ENCODE data around the gene SYNPO2. TPM values are rescaled to one million over a fixed set of nuclear protein-coding genes. Genes with fewer than 3 reads are reported as not detected.
"Not testable (repeated sequence)": the region's sequence is repeated elsewhere in the genome, so short reads cannot be mapped to it uniquely, and the experiment has no call there.

The SYNPO2 gene
- total RNA-seq, 1 experiment from 2014 or later, result 0.28 TPM

DNA sequence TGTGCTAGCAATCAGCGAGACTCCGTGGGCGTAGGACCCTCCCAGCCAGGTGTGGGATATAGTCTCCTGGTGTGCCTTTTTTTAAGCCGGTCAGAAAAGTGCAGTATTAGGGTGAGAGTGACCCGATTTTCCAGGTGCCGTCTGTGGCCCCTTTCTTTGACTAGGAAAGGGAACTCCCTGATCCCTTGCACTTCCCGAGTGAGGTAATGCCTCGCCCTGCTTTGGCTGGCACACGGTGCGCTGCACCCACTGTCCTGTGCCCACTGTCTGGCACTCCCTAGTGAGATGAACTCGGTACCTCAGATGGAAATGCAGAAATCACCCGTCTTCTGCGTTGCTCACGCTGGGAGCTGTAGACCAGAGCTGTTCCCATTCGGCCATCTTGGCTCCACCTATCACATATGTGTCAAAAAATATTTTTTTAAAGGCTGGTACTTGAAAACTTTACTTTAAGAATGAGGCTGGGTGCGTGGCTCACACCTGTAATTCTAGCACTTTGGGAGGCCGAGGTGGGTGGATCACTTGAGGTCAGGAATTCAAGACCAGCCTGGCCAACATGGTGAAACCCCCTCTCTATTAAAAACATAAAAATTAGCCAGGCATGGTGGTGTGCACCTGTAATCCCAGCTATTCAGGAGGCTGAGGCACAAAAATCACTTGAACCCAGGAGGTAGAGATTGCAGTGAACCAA is 179.2 kb downstream of the SYNPO2 start:
- H3K27ac ChIP-seq (ENCODE audit: low read length); CTCF ChIA-PET; H3K36me3 ChIP-seq (ENCODE audit: control insufficient read depth, insufficient read depth, low read length); H3K4me1 ChIP-seq (ENCODE audit: control insufficient read depth, insufficient read depth, low read length); in situ Hi-C loops (cut with HindIII; ENCODE audit: low pct_unique_long_range_greater_than_20kb, low sequenced_read_pairs); H3K9me3 ChIP-seq (ENCODE audit: control insufficient read depth, insufficient read depth, low read depth, low read length); POLR2A ChIA-PET; BruUV-seq (replicated peaks); DNase-seq (ENCODE audit: low read depth, low spot score); intact Hi-C loops (cut with micrococcal nuclease; ENCODE audit: unreplicated experiment); H3K27me3 ChIP-seq (ENCODE audit: control insufficient read depth, insufficient read depth, low read length); ATAC-seq; H3K4me3 ChIP-seq (ENCODE audit: low read depth in 2 of 2, low read length in 2 of 2): not testable (repeated sequence)

DNA sequence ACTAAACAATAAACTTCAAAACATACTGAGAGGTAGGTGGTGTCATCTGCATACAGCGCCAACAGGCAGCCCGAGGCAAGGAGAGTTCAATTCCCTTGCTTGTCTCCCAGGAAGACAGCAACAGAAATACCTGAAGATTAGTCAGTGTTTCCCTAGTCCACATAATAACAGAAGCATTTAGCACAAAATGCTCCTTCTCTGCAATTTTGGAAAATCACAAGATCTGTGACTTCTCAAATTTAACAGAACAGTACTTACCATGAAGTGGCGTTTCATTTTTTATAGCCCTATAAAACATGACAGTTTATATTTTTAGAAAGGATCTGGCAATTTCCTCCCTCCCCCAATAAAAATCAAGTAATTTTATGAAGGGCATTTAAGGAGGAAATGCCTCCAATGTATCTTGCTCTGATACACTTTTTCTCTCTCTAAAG is 179.9 kb downstream of the SYNPO2 start:
- intact Hi-C loops (cut with micrococcal nuclease; ENCODE audit: unreplicated experiment), result no loop called here
- TF ChIP-seq TCF7L2 (IDR thresholded peaks at IDR 0.05; ENCODE audit: low read depth, low read length) (no peak), SIN3A (IDR thresholded peaks at IDR 0.05; ENCODE audit: borderline replicate concordance, insufficient read depth, low read depth, low read length) (no peak)
- TF ChIP-seq, protein P1, sequence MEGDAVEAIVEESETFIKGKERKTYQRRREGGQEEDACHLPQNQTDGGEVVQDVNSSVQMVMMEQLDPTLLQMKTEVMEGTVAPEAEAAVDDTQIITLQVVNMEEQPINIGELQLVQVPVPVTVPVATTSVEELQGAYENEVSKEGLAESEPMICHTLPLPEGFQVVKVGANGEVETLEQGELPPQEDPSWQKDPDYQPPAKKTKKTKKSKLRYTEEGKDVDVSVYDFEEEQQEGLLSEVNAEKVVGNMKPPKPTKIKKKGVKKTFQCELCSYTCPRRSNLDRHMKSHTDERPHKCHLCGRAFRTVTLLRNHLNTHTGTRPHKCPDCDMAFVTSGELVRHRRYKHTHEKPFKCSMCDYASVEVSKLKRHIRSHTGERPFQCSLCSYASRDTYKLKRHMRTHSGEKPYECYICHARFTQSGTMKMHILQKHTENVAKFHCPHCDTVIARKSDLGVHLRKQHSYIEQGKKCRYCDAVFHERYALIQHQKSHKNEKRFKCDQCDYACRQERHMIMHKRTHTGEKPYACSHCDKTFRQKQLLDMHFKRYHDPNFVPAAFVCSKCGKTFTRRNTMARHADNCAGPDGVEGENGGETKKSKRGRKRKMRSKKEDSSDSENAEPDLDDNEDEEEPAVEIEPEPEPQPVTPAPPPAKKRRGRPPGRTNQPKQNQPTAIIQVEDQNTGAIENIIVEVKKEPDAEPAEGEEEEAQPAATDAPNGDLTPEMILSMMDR (IDR thresholded peaks at IDR 0.05), result no peak
- H3K4me1 ChIP-seq (ENCODE audit: control insufficient read depth, insufficient read depth, low read length), result no peaks in the 10 kb centered on the region
- in situ Hi-C loops (cut with HindIII; ENCODE audit: low pct_unique_long_range_greater_than_20kb, low sequenced_read_pairs), result no loop called here
- no TSS peak for BruUV-seq (replicated peaks)
- ChIA-PET POLR2A (no interaction called here), CTCF (no interaction called here)
- no peaks in the 10 kb centered on the region for H3K9me3 ChIP-seq (ENCODE audit: control insufficient read depth, insufficient read depth, low read depth, low read length)
- no peak overlapping the region for H3K27ac ChIP-seq (ENCODE audit: low read length)
- no peak for DNase-seq (ENCODE audit: low read depth, low spot score)
- no peaks in the 10 kb centered on the region for H3K36me3 ChIP-seq (ENCODE audit: control insufficient read depth, insufficient read depth, low read length)
- H3K27me3 ChIP-seq (ENCODE audit: control insufficient read depth, insufficient read depth, low read length), result no peaks in the 10 kb centered on the region
- ATAC-seq, result no peak
- no peak overlapping the region for H3K4me3 ChIP-seq (ENCODE audit: low read depth in 2 of 2, low read length in 2 of 2)

DNA sequence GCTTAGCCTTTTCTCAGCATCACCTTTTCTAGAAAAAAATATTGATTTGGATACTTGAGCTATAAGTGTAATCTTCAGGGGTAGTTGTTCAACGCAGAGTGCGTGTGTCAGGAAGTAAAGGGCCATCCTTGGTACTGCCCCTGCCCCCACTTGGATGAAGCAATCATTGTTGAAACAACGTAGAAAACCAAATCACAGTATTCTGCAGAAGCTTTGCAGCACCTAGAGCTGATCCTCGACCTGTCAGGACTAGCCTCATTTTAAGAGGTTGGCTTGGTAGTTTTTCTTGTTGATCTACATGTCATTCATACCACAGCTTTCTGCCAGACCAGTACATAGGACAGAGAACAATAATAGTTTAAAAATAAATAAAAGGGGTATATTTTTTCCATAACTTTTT is 181.6 kb downstream of the SYNPO2 start:
- Histone ChIP-seq H3K4me3 (ENCODE audit: low read depth in 2 of 2, low read length in 2 of 2) (no peak overlapping the region), H3K9me3 (ENCODE audit: control insufficient read depth, insufficient read depth, low read depth, low read length) (no peaks in the 10 kb centered on the region), H3K4me1 (ENCODE audit: control insufficient read depth, insufficient read depth, low read length) (no peaks in the 10 kb centered on the region), H3K27me3 (ENCODE audit: control insufficient read depth, insufficient read depth, low read length) (no peaks in the 10 kb centered on the region), H3K27ac (ENCODE audit: low read length) (no peak overlapping the region), H3K36me3 (ENCODE audit: control insufficient read depth, insufficient read depth, low read length) (no peaks in the 10 kb centered on the region)
- ATAC-seq (no peak), DNase-seq (ENCODE audit: low read depth, low spot score) (no peak)
- no TSS peak for BruUV-seq (replicated peaks)
- CTCF ChIA-PET, result no interaction called here
- POLR2A ChIA-PET, result no interaction called here
- TF ChIP-seq POLR2AphosphoS5 (IDR thresholded peaks at IDR 0.05; ENCODE audit: low read depth, low read length), result no peak
- TF ChIP-seq, protein P2, sequence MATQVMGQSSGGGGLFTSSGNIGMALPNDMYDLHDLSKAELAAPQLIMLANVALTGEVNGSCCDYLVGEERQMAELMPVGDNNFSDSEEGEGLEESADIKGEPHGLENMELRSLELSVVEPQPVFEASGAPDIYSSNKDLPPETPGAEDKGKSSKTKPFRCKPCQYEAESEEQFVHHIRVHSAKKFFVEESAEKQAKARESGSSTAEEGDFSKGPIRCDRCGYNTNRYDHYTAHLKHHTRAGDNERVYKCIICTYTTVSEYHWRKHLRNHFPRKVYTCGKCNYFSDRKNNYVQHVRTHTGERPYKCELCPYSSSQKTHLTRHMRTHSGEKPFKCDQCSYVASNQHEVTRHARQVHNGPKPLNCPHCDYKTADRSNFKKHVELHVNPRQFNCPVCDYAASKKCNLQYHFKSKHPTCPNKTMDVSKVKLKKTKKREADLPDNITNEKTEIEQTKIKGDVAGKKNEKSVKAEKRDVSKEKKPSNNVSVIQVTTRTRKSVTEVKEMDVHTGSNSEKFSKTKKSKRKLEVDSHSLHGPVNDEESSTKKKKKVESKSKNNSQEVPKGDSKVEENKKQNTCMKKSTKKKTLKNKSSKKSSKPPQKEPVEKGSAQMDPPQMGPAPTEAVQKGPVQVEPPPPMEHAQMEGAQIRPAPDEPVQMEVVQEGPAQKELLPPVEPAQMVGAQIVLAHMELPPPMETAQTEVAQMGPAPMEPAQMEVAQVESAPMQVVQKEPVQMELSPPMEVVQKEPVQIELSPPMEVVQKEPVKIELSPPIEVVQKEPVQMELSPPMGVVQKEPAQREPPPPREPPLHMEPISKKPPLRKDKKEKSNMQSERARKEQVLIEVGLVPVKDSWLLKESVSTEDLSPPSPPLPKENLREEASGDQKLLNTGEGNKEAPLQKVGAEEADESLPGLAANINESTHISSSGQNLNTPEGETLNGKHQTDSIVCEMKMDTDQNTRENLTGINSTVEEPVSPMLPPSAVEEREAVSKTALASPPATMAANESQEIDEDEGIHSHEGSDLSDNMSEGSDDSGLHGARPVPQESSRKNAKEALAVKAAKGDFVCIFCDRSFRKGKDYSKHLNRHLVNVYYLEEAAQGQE (IDR thresholded peaks at IDR 0.05; ENCODE audit: insufficient read depth in 1 of 2, low read depth in 2 of 2, low read length in 1 of 2), result no peak
- TF ChIP-seq, protein P1 (IDR thresholded peaks at IDR 0.05), result no peak
- no peak for TF ChIP-seq TCF7L2 (IDR thresholded peaks at IDR 0.05; ENCODE audit: low read depth, low read length)
- TF ChIP-seq SIN3A (IDR thresholded peaks at IDR 0.05; ENCODE audit: borderline replicate concordance, insufficient read depth, low read depth, low read length), result no peak
- in situ Hi-C loops (cut with HindIII; ENCODE audit: low pct_unique_long_range_greater_than_20kb, low sequenced_read_pairs) (no loop called here), intact Hi-C loops (cut with micrococcal nuclease; ENCODE audit: unreplicated experiment) (no loop called here)
